ENCODE data around the gene CDH22.

The CDH22 gene

GRCh38 chr20:46243707-46244628, 64.3 kb downstream of the CDH22 start:
- DNase-seq (ENCODE audit: low read depth in 2 of 2, low spot score in 1 of 2): no peak

- DNase-seq (ENCODE audit: low read depth in 2 of 2, low spot score in 1 of 2): no peak
These were observed 65.9 kb downstream of the CDH22 start for GRCh38 chr20:46242390-46242789.

- no peak for DNase-seq (ENCODE audit: low read depth in 2 of 2, low spot score in 1 of 2)
These were observed 67.4 kb downstream of the CDH22 start for GRCh38 chr20:46240881-46241280.

- DNase-seq (ENCODE audit: low read depth in 2 of 2, low spot score in 1 of 2): no peak
These were observed 68.2 kb downstream of the CDH22 start for GRCh38 chr20:46240065-46240464.

- DNase-seq (ENCODE audit: low read depth in 2 of 2, low spot score in 1 of 2): no peak
These were observed 70.6 kb downstream of the CDH22 start for GRCh38 chr20:46237736-46238135.

- no peak for DNase-seq (ENCODE audit: low read depth in 2 of 2, low spot score in 1 of 2)
These were observed 71.1 kb downstream of the CDH22 start for GRCh38 chr20:46237227-46237626.

GRCh38 chr20:46235077-46235476, 73.2 kb downstream of the CDH22 start:
- DNase-seq (ENCODE audit: low read depth in 2 of 2, low spot score in 1 of 2): no peak

GRCh38 chr20:46233701-46234100, 74.6 kb downstream of the CDH22 start:
- DNase-seq (ENCODE audit: low read depth in 2 of 2, low spot score in 1 of 2): no peak

GRCh38 chr20:46232539-46232938, 75.8 kb downstream of the CDH22 start:
- no peak for DNase-seq (ENCODE audit: low read depth in 2 of 2, low spot score in 1 of 2)

- no peak for DNase-seq (ENCODE audit: low read depth in 2 of 2, low spot score in 1 of 2)
These were observed 77.5 kb downstream of the CDH22 start for GRCh38 chr20:46230801-46231282.

GRCh38 chr20:46230106-46230491, 78.2 kb downstream of the CDH22 start:
- DNase-seq (ENCODE audit: low read depth in 2 of 2, low spot score in 1 of 2): no peak

GRCh38 chr20:46229478-46230105, 78.7 kb downstream of the CDH22 start:
- no peak for DNase-seq (ENCODE audit: low read depth in 2 of 2, low spot score in 1 of 2)

- no peak for DNase-seq (ENCODE audit: low read depth in 2 of 2, low spot score in 1 of 2)
These were observed 79.6 kb downstream of the CDH22 start for GRCh38 chr20:46228670-46229069.

GRCh38 chr20:46227272-46227767, 81.0 kb downstream of the CDH22 start:
- no peak for DNase-seq (ENCODE audit: low read depth in 2 of 2, low spot score in 1 of 2)

GRCh38 chr20:46226602-46227001, 81.7 kb downstream of the CDH22 start:
- no peak for DNase-seq (ENCODE audit: low read depth in 2 of 2, low spot score in 1 of 2)

- DNase-seq (ENCODE audit: low read depth in 2 of 2, low spot score in 1 of 2): no peak
These were observed 85.7 kb downstream of the CDH22 start for GRCh38 chr20:46222521-46223007.

GRCh38 chr20:46221256-46221833, 87.0 kb downstream of the CDH22 start:
- DNase-seq (ENCODE audit: low read depth in 2 of 2, low spot score in 1 of 2): no peak

- no peak for DNase-seq (ENCODE audit: low read depth in 2 of 2, low spot score in 1 of 2)
These were observed 87.7 kb downstream of the CDH22 start for GRCh38 chr20:46220455-46221207.

GRCh38 chr20:46219920-46220319, 88.4 kb downstream of the CDH22 start:
- DNase-seq (ENCODE audit: low read depth in 2 of 2, low spot score in 1 of 2): no peak

GRCh38 chr20:46219190-46219589, 89.1 kb downstream of the CDH22 start:
- DNase-seq (ENCODE audit: low read depth in 2 of 2, low spot score in 1 of 2): no peak

- no peak for DNase-seq (ENCODE audit: low read depth in 2 of 2, low spot score in 1 of 2)
These were observed 89.6 kb downstream of the CDH22 start for GRCh38 chr20:46218656-46219055.

Data from stimulated activated CD8-positive, alpha-beta memory T cell treated with anti-CD3 and anti-CD28 coated beads, Interleukin-4, amount 100 ng/mL, for 4 hours (primary cell).